H1 (cell line): ENCODE results near the gene KIF26B. TPM values are rescaled to one million over a fixed set of nuclear protein-coding genes. Genes with fewer than 3 reads are reported as not detected.
A peak's percentile ranks its signal among the peaks of the same experiment; 100 is the strongest.

Experiments
- CTCF ChIA-PET: fragments of 300-600 bp; sonication (Branson Sonifier 250); formaldehyde crosslinking; loops from one replicate; lab custom pipeline; 2021; ENCODE audit not compliant: partially characterized antibody; lab: Charles Lee
- POLR2A ChIA-PET: fragments of 300-600 bp; sonication (Branson Sonifier 250); formaldehyde crosslinking; loops from one replicate; lab custom pipeline; 2021; ENCODE audit warnings: inconsistent platforms; ENCODE audit not compliant: partially characterized antibody; lab: Charles Lee
- DNase-seq, 2 experiments: peaks; one replicate each; pipeline versions ENCODE4 v3.0.0 to v3.0.0-alpha.2; 2010 to 2022; ENCODE audit warnings: low spot score in 2 of 2, low read depth in 1 of 2, mixed read lengths in 1 of 2
- FAIRE-seq: peaks from 2 replicates; lab custom pipeline; 2011; peaks lifted over from hg19 to GRCh38; lab: Jason Lieb, UNC
- H2AFZ ChIP-seq: 2 replicates; pipeline ENCODE4 v1.8.1; 2012; ENCODE audit warnings: low read length, inconsistent platforms
- H2AK5ac ChIP-seq: 2 replicates; pipeline ENCODE4 v1.6.1; 2013; ENCODE audit warnings: low read depth, low read length
- H2BK120ac ChIP-seq: replicated peaks from 2 replicates; pipeline ENCODE3; 2013; ENCODE audit warnings: low read depth, low read length, inconsistent platforms
- H2BK12ac ChIP-seq: 2 replicates; pipeline ENCODE4 v1.6.1; 2013; ENCODE audit warnings: low read depth, low read length
- H2BK15ac ChIP-seq: 2 replicates; pipeline ENCODE4 v1.6.1; 2013; ENCODE audit warnings: low read length
- H2BK20ac ChIP-seq: 2 replicates; pipeline ENCODE4 v1.6.1; 2013; ENCODE audit warnings: low read length
- H2BK5ac ChIP-seq: 2 replicates; pipeline ENCODE4 v1.6.1; 2013; ENCODE audit warnings: low read depth, low read length
- H3K14ac ChIP-seq: 2 replicates; pipeline ENCODE4 v1.6.1; 2013; ENCODE audit warnings: inconsistent platforms; ENCODE audit not compliant: insufficient read length
- H3K18ac ChIP-seq: 2 replicates; pipeline ENCODE4 v1.6.1; 2013; ENCODE audit warnings: low read length; ENCODE audit errors: extremely low read depth
- H3K23ac ChIP-seq: 2 replicates; pipeline ENCODE4 v1.6.1; 2013; ENCODE audit warnings: inconsistent platforms; ENCODE audit not compliant: insufficient read length
- H3K23me2 ChIP-seq: 2 replicates; pipeline ENCODE4 v1.6.1; 2013; ENCODE audit warnings: low read depth, low read length
- H3K27ac ChIP-seq: 2 replicates; pipeline ENCODE4 v1.6.1; 2011; ENCODE audit warnings: low read depth, low read length, inconsistent platforms
- H3K27me3 ChIP-seq, 4 experiments: replicated peaks in 1 of 4; 1 replicate in 1 of 4; 2 replicates in 3 of 4; pipeline versions ENCODE4 v1.6.1 to v1.8.1; 2011 to 2013; ENCODE audit warnings: low read length in 3 of 4, mild to moderate bottlenecking in 3 of 4, inconsistent platforms in 2 of 4, mixed read lengths in 2 of 4, moderate library complexity in 1 of 4; ENCODE audit not compliant: control insufficient read depth in 3 of 4, insufficient read depth in 3 of 4; ENCODE audit errors: extremely low read depth in 1 of 4
- H3K36me3 ChIP-seq, 4 experiments: 2 replicates each; pipeline versions ENCODE4 v1.6.1 to v1.8.1; 2011 to 2013; ENCODE audit warnings: mild to moderate bottlenecking in 4 of 4, low read length in 3 of 4, moderate library complexity in 2 of 4, control low read depth in 1 of 4, inconsistent platforms in 1 of 4; ENCODE audit not compliant: insufficient read depth in 4 of 4, control insufficient read depth in 2 of 4
- H3K4ac ChIP-seq: replicated peaks from 2 replicates; pipeline ENCODE3; 2013; ENCODE audit warnings: low read length, low read depth, mixed read lengths, inconsistent platforms; ENCODE audit not compliant: insufficient read length
- H3K4me1 ChIP-seq, 4 experiments: replicated peaks in 1 of 4; 1 replicate in 1 of 4; 2 replicates in 3 of 4; pipeline versions ENCODE4 v1.6.1 to v1.8.1; 2011 to 2013; ENCODE audit warnings: low read length in 3 of 4, inconsistent platforms in 2 of 4, mixed read lengths in 1 of 4; ENCODE audit not compliant: insufficient read depth in 4 of 4, control insufficient read depth in 3 of 4
- H3K4me2 ChIP-seq, 2 experiments: 2 replicates each; pipeline versions ENCODE4 v1.6.1 to v1.8.1; 2011 to 2013; ENCODE audit warnings: low read depth in 2 of 2, low read length in 2 of 2, control low read depth in 1 of 2, inconsistent platforms in 1 of 2, mild to moderate bottlenecking in 1 of 2; ENCODE audit not compliant: insufficient read depth in 1 of 2
- H3K4me3 ChIP-seq, 4 experiments: fragments of 200-600, 300-600 bp in 1 of 4; sonication (generic), shearing (Covaris generic), sonication (Bioruptor Twin) in 1 of 4; 2 replicates each; pipeline versions ENCODE4 v1.5.1 to v1.8.1; 2011 to 2016; ENCODE audit warnings: low read length in 4 of 4, low read depth in 3 of 4, control low read depth in 2 of 4, inconsistent platforms in 2 of 4, mild to moderate bottlenecking in 2 of 4, mixed read lengths in 1 of 4, moderate library complexity in 1 of 4; ENCODE audit not compliant: insufficient read depth in 2 of 4; ENCODE audit errors: extremely low read depth in 1 of 4
- H3K56ac ChIP-seq: replicated peaks from 2 replicates; pipeline ENCODE3; 2013; ENCODE audit warnings: low read depth, mild to moderate bottlenecking, mixed read lengths, low read length, inconsistent platforms; ENCODE audit not compliant: insufficient read length
- H3K79me1 ChIP-seq: 2 replicates; pipeline ENCODE4 v1.6.1; 2013; ENCODE audit warnings: low read depth, low read length, control low read depth
- H3K79me2 ChIP-seq, 2 experiments: 2 replicates each; pipeline versions ENCODE4 v1.6.1 to v1.8.1; 2012 to 2013; ENCODE audit warnings: low read length in 2 of 2, mild to moderate bottlenecking in 2 of 2, inconsistent platforms in 1 of 2; ENCODE audit not compliant: insufficient read depth in 2 of 2, control insufficient read depth in 1 of 2
- H3K9ac ChIP-seq, 4 experiments: replicated peaks in 1 of 4; 1 replicate in 1 of 4; 2 replicates in 3 of 4; pipeline versions ENCODE4 v1.6.1 to v1.8.1; 2011 to 2013; ENCODE audit warnings: low read depth in 3 of 4, low read length in 3 of 4, control low read depth in 2 of 4, mild to moderate bottlenecking in 2 of 4, moderate library complexity in 2 of 4, inconsistent platforms in 1 of 4; ENCODE audit errors: extremely low read depth in 1 of 4
- H3K9me3 ChIP-seq, 2 experiments: 2 replicates each; pipeline versions ENCODE4 v1.6.1 to v1.8.1; 2012 to 2013; ENCODE audit warnings: mild to moderate bottlenecking in 2 of 2, moderate library complexity in 2 of 2, control low read depth in 1 of 2, inconsistent platforms in 1 of 2, low read depth in 1 of 2, low read length in 1 of 2, mixed read lengths in 1 of 2; ENCODE audit not compliant: insufficient read depth in 2 of 2
- H4K20me1 ChIP-seq, 2 experiments: replicated peaks in 1 of 2; 2 replicates each; pipeline versions ENCODE3 to v1.8.1; 2011 to 2013; ENCODE audit warnings: inconsistent platforms in 2 of 2, low read length in 2 of 2, mild to moderate bottlenecking in 1 of 2; ENCODE audit not compliant: insufficient read depth in 2 of 2, control insufficient read depth in 1 of 2
- H4K5ac ChIP-seq: 2 replicates; pipeline ENCODE4 v1.6.1; 2013; ENCODE audit warnings: low read length, low read depth, mixed read lengths, inconsistent platforms; ENCODE audit not compliant: insufficient read length
- H4K8ac ChIP-seq: 2 replicates; pipeline ENCODE4 v1.8.0; 2013; ENCODE audit warnings: mild to moderate bottlenecking, moderate library complexity, low read length, inconsistent platforms; ENCODE audit not compliant: insufficient read depth; ENCODE audit errors: extremely low read depth
- H4K91ac ChIP-seq: replicated peaks from 2 replicates; pipeline ENCODE3; 2013; ENCODE audit warnings: low read length, mixed read lengths, inconsistent platforms; ENCODE audit not compliant: insufficient read length
- CTBP2 ChIP-seq: IDR thresholded peaks from 2 replicates; pipeline ENCODE4 v1.7.0; 2011; ENCODE audit warnings: borderline replicate concordance, mild to moderate bottlenecking, moderate library complexity, mixed read lengths, low read length; ENCODE audit not compliant: insufficient read depth, insufficient read length
- EP300 ChIP-seq, 2 experiments: IDR thresholded peaks; 1 replicate in 1 of 2; 2 replicates in 1 of 2; pipeline ENCODE4 v1.6.1; 2011 to 2012; ENCODE audit warnings: low read depth in 2 of 2, low read length in 2 of 2, mild to moderate bottlenecking in 2 of 2, borderline replicate concordance in 1 of 2, inconsistent platforms in 1 of 2, moderate library complexity in 1 of 2
- EZH2 ChIP-seq: fragments of 200-600 bp; sonication (generic); IDR thresholded peaks from 2 replicates; pipeline ENCODE4 v1.7.1; 2012; ENCODE audit warnings: low read depth, mild to moderate bottlenecking, moderate library complexity, low read length, inconsistent platforms; ENCODE audit not compliant: severe bottlenecking
- HDAC6 ChIP-seq: IDR thresholded peaks from one replicate; pipeline ENCODE4 v1.7.1; 2012; ENCODE audit warnings: low read depth, mild to moderate bottlenecking, inconsistent platforms, low read length, moderate library complexity
- TAF1 ChIP-seq: IDR thresholded peaks from 2 replicates; pipeline ENCODE4 v1.6.1; 2011; ENCODE audit warnings: mild to moderate bottlenecking, low read depth, low read length
- ZNF274 ChIP-seq: IDR thresholded peaks from 2 replicates; pipeline ENCODE4 v1.7.0; 2012; ENCODE audit warnings: low read length, borderline replicate concordance; ENCODE audit errors: extremely low read depth
- WGBS, 2 experiments: shearing (Covaris generic) in 1 of 2; methylation state at CpG; one replicate each; pipeline versions ENCODE4 v1.1.6 to v1.1.7; 2013 to 2015; ENCODE audit warnings: low lambda C conversion rate in 2 of 2, mixed read lengths in 2 of 2, inconsistent platforms in 1 of 2, low coverage in 1 of 2, missing lambda C conversion rate in 1 of 2; ENCODE audit not compliant: insufficient replicate concordance in 2 of 2, insufficient coverage in 1 of 2, insufficient read length in 1 of 2; ENCODE audit errors: extremely low coverage in 1 of 2, missing lambda C conversion rate in 1 of 2; 5-methylcytosine and 5-hydroxymethylcytosine counted together
- polyA plus RNA-seq, 7 experiments: library from polyadenylated mRNA; depleted of rRNA in 3 of 7; stranded (reverse) in 5 of 7; unstranded in 2 of 7; fragments of >200 nt in 5 of 7; fragments of 200-250 nt in 2 of 7; gene quantifications; 1 replicate in 5 of 7; 2 replicates in 1 of 7; 4 replicates in 1 of 7; pipeline versions ENCODE4 v1.2.1 to v1.2.3, GENCODE V29; 2011 to 2013; ENCODE audit warnings: missing spikeins in 2 of 7, mixed read lengths in 2 of 7
- total RNA-seq: library from RNA; stranded (reverse); fragmentation: NEBNext Ultra II Directional; extraction: Animal tissue kit (Norgen Biotek cat#: 25700); gene quantifications from 2 replicates; pipeline ENCODE4 v1.2.1, GENCODE V29; 2021
- TF ChIP-seq, protein P1 (sequence below): IDR thresholded peaks from 2 replicates; pipeline ENCODE4 v1.6.1; 2012; ENCODE audit warnings: inconsistent platforms
- TF ChIP-seq, protein P2 (sequence below), 3 experiments: IDR thresholded peaks; 1 replicate in 2 of 3; 2 replicates in 1 of 3; pipeline versions ENCODE4 v1.5.1 to v1.6.1; 2011; ENCODE audit warnings: low read length in 3 of 3, mild to moderate bottlenecking in 3 of 3, inconsistent platforms in 2 of 3, low read depth in 1 of 3, moderate library complexity in 1 of 3; ENCODE audit not compliant: insufficient read depth in 1 of 3; ENCODE audit errors: control extremely low read depth in 1 of 3
- TF ChIP-seq, protein P3 (sequence below): IDR thresholded peaks from 2 replicates; pipeline ENCODE4 v1.6.1; 2011; ENCODE audit warnings: low read depth, mild to moderate bottlenecking, low read length; ENCODE audit not compliant: insufficient read depth

Gene KIF26B
- total and polyA plus RNA-seq, 2 of the 8 experiments (the other 6 are each of a cell fraction or from before 2014, with no cell fraction given), result 0.06 to 0.28 TPM

DNA sequence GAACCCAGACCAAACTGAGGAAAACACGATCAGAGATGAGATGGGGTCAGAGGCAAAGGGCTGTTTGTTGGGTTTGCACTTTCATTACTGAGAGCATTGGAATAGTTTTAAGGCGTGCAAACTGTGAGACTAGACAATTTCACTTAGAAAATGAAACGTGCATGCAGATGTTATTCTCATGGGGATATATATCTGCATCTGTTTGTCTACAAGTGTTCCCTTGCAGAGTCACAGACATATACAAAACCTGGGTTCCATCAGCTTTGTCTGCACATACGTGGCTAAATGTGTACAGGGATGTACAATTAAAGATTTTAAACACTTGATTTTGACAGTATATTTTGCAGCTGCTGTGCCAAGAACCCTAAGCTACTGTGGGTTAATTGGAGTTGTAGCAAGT, 355.4 kb downstream of the KIF26B start:
- Histone ChIP-seq H4K91ac (no peak overlapping the region), H3K4me2 (no peak overlapping the region), H3K14ac (no peak overlapping the region), H3K18ac (no peak overlapping the region), H3K27ac (no peak overlapping the region), H2BK12ac (no peak overlapping the region; the same call in 1 of the 2 replicates), H2AFZ (peak overlapping the region; percentile 64; the same call in 1 of the 2 replicates), H3K4ac (no peak overlapping the region), H4K5ac (no peak overlapping the region), H3K56ac (no peak overlapping the region), H4K20me1 (no peaks in the 10 kb centered on the region), H3K23me2 (no peaks in the 10 kb centered on the region), H3K9me3 (no peaks in the 10 kb centered on the region), H2BK120ac (no peak overlapping the region), H3K36me3 (no peaks in the 10 kb centered on the region), H3K79me1 (no peaks in the 10 kb centered on the region), H2BK15ac (no peak overlapping the region), H3K9ac (no peak overlapping the region), H3K23ac (no peak overlapping the region), H2AK5ac (no peak overlapping the region), H4K8ac (no peak overlapping the region), H2BK20ac (no peak overlapping the region), H3K79me2 (no peaks in the 10 kb centered on the region), H3K4me1 (peaks cover 2 to 12% (median 10%) of the 10 kb centered on the region in 4 experiments; a peak in 4 of 7 replicates), H3K4me3 (no peak overlapping the region), H3K27me3 (no peaks in the 10 kb centered on the region), H2BK5ac (no peak overlapping the region)
- 84% methylated on average over 4 of the region's 4 CpGs; no CpG with 5 or more reads in 1 of the 2 experiments for WGBS, 2 experiments
- ChIA-PET POLR2A (no interaction called here), CTCF (interaction anchor here (0.6 to 2.5 kb wide), 2 partner anchors 16 to 70 kb away, joined by 3 to 11 read pairs; no protein-coding TSS in a partner anchor)
- DNase-seq (no peak), FAIRE-seq (no peak)
- TF ChIP-seq, protein P1, sequence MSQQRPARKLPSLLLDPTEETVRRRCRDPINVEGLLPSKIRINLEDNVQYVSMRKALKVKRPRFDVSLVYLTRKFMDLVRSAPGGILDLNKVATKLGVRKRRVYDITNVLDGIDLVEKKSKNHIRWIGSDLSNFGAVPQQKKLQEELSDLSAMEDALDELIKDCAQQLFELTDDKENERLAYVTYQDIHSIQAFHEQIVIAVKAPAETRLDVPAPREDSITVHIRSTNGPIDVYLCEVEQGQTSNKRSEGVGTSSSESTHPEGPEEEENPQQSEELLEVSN, result no peak
- TF ChIP-seq, protein P2, sequence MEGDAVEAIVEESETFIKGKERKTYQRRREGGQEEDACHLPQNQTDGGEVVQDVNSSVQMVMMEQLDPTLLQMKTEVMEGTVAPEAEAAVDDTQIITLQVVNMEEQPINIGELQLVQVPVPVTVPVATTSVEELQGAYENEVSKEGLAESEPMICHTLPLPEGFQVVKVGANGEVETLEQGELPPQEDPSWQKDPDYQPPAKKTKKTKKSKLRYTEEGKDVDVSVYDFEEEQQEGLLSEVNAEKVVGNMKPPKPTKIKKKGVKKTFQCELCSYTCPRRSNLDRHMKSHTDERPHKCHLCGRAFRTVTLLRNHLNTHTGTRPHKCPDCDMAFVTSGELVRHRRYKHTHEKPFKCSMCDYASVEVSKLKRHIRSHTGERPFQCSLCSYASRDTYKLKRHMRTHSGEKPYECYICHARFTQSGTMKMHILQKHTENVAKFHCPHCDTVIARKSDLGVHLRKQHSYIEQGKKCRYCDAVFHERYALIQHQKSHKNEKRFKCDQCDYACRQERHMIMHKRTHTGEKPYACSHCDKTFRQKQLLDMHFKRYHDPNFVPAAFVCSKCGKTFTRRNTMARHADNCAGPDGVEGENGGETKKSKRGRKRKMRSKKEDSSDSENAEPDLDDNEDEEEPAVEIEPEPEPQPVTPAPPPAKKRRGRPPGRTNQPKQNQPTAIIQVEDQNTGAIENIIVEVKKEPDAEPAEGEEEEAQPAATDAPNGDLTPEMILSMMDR (IDR thresholded peaks at IDR 0.05; ENCODE audit: control extremely low read depth in 1 of 3, insufficient read depth in 1 of 3, low read depth in 1 of 3, low read length in 3 of 3), result no peak
- TF ChIP-seq CTBP2 (no peak), HDAC6 (no peak), EZH2 (no peak), EP300 (IDR thresholded peaks at IDR 0.05; ENCODE audit: borderline replicate concordance in 1 of 2, low read depth in 2 of 2, low read length in 2 of 2) (no peak), ZNF274 (no peak), TAF1 (no peak)
- TF ChIP-seq, protein P3, sequence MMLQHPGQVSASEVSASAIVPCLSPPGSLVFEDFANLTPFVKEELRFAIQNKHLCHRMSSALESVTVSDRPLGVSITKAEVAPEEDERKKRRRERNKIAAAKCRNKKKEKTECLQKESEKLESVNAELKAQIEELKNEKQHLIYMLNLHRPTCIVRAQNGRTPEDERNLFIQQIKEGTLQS, result no peak
